Kidney (tissue), 14 donors: ENCODE measurements around the gene GDF15. TPM values are rescaled to one million over a fixed set of nuclear protein-coding genes. Genes with fewer than 3 reads are reported as not detected.

ENCODE experiments used
- DNase-seq, 5 donors: peaks; one replicate each; pipeline ENCODE4 v3.0.0-alpha.2; 2013 to 2020
- FAIRE-seq: peaks from 2 replicates; lab custom pipeline; 2012; peaks lifted over from hg19 to GRCh38; lab: Jason Lieb, UNC
- H3K27ac ChIP-seq, 2 donors: one replicate each; pipeline ENCODE4 v1.7.0; 2013; ENCODE audit warnings: low read depth in 2 of 2, low read length in 2 of 2, inconsistent platforms in 1 of 2
- H3K27me3 ChIP-seq: one replicate; pipeline ENCODE4 v1.7.1; 2013; ENCODE audit warnings: low read length, inconsistent platforms; ENCODE audit not compliant: control insufficient read depth, insufficient read depth
- H3K36me3 ChIP-seq, 3 donors: one replicate each; pipeline versions ENCODE4 v1.7.0 to v1.7.1; 2013; ENCODE audit warnings: low read length in 3 of 3, control low read depth in 1 of 3, inconsistent platforms in 1 of 3; ENCODE audit not compliant: insufficient read depth in 3 of 3, control insufficient read depth in 2 of 3
- H3K4me1 ChIP-seq, 3 donors: one replicate each; pipeline versions ENCODE4 v1.7.0 to v1.7.1; 2013; ENCODE audit warnings: low read length in 3 of 3, inconsistent platforms in 1 of 3, low read depth in 1 of 3; ENCODE audit not compliant: control insufficient read depth in 2 of 3, insufficient read depth in 2 of 3
- H3K4me3 ChIP-seq, 3 donors: one replicate each; pipeline versions ENCODE4 v1.7.0 to v1.8.1; 2013; ENCODE audit warnings: low read length in 3 of 3, control low read depth in 1 of 3, inconsistent platforms in 1 of 3
- H3K9ac ChIP-seq, 3 donors: one replicate each; pipeline versions ENCODE4 v1.7.0 to v1.7.1; 2013; ENCODE audit warnings: low read length in 3 of 3, control low read depth in 1 of 3, inconsistent platforms in 1 of 3
- H3K9me3 ChIP-seq, 3 donors: one replicate each; pipeline versions ENCODE4 v1.7.0 to v1.7.1; 2013; ENCODE audit warnings: low read length in 3 of 3, control low read depth in 1 of 3, inconsistent platforms in 1 of 3; ENCODE audit not compliant: control insufficient read depth in 2 of 3, insufficient read depth in 1 of 3
- intact Hi-C: fragments of 100-400 bp; cut with DNase I; formaldehyde crosslinking; loops from one replicate; pipeline ENCODE4 v1.11.1; 2022
- polyA plus RNA-seq: library from polyadenylated mRNA; stranded (reverse); fragments of 350-450 nt; fragmentation: Illumina TruSeq; extraction: RNeasy Lipid Tissue Mini Kit (QIAGEN cat#74804); gene quantifications from one replicate; pipeline ENCODE4 v1.2.3, GENCODE V29; 2014; ENCODE audit warnings: low read depth, low replicate concordance; ENCODE audit not compliant: insufficient read depth
- total RNA-seq: library from RNA; stranded (reverse); fragmentation: NEBNext Ultra II Directional; extraction: Animal tissue kit (Norgen Biotek cat#: 25700); gene quantifications from one replicate; pipeline ENCODE4 v1.2.1, GENCODE V29; 2021
- TF ChIP-seq, protein P1 (sequence below): IDR thresholded peaks from 3 replicates; pipeline ENCODE4 v1.5.1; 2012; ENCODE audit warnings: mild to moderate bottlenecking, moderate library complexity, borderline replicate concordance; ENCODE audit not compliant: insufficient read depth; ENCODE audit errors: extremely low read depth
- donor health status: control.
- donor health status: control.
- donor health status: control.
- donor health status: control.
- donor health status: control.
- donor health status: DM: yes; HTN: yes; CAD: no.
- donor health status: Normal renal cell carcinoma (clear cell type).

Gene GDF15
- total and polyA plus RNA-seq, 2 donors from 2014 or later, result 51.2 to 154 TPM

DNA sequence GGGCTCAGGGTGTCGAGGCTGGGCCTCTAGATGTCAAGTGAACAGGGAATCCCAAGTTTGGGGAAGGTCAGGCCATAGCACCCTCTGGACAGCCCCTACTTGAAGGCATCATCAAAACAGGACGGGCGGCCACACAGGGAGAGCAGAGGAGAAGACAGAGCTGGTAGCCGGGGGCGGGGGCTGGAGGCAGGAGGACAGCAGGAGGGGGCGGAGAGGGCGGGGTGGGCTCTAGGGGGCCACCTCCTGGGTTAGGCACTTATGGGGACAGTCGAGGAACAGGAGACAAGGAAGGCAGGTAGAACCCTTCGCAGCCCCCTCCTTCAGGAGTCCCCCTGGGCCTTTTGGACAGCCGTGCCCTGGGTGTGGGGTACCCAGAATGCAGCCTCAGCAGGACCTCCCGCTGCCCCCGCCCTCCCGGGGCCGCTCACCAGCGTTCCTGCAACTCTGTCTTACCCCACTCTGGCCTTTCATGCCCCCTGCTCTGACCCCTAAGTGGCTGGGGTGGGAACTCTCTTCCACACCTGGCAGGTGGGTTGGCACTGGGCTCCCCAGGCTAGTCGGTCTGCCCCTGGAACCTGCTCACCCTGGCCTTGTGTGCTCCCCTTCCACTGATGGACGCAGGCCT lies 39.0 kb downstream of the GDF15 start:
- Histone ChIP-seq H3K27me3 (no peaks in the 10 kb centered on the region), H3K36me3 (no peaks in the 10 kb centered on the region), H3K27ac (no peak overlapping the region), H3K4me3 (no peak overlapping the region), H3K9me3 (no peaks in the 10 kb centered on the region), H3K4me1 (peaks cover 0 to 17% (median 0%) of the 10 kb centered on the region in 3 donors), H3K9ac (no peak overlapping the region)
- FAIRE-seq (no peak), DNase-seq (no peak)
- TF ChIP-seq, protein P1, sequence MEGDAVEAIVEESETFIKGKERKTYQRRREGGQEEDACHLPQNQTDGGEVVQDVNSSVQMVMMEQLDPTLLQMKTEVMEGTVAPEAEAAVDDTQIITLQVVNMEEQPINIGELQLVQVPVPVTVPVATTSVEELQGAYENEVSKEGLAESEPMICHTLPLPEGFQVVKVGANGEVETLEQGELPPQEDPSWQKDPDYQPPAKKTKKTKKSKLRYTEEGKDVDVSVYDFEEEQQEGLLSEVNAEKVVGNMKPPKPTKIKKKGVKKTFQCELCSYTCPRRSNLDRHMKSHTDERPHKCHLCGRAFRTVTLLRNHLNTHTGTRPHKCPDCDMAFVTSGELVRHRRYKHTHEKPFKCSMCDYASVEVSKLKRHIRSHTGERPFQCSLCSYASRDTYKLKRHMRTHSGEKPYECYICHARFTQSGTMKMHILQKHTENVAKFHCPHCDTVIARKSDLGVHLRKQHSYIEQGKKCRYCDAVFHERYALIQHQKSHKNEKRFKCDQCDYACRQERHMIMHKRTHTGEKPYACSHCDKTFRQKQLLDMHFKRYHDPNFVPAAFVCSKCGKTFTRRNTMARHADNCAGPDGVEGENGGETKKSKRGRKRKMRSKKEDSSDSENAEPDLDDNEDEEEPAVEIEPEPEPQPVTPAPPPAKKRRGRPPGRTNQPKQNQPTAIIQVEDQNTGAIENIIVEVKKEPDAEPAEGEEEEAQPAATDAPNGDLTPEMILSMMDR, result no peak
- intact Hi-C loops, result no loop called here

DNA sequence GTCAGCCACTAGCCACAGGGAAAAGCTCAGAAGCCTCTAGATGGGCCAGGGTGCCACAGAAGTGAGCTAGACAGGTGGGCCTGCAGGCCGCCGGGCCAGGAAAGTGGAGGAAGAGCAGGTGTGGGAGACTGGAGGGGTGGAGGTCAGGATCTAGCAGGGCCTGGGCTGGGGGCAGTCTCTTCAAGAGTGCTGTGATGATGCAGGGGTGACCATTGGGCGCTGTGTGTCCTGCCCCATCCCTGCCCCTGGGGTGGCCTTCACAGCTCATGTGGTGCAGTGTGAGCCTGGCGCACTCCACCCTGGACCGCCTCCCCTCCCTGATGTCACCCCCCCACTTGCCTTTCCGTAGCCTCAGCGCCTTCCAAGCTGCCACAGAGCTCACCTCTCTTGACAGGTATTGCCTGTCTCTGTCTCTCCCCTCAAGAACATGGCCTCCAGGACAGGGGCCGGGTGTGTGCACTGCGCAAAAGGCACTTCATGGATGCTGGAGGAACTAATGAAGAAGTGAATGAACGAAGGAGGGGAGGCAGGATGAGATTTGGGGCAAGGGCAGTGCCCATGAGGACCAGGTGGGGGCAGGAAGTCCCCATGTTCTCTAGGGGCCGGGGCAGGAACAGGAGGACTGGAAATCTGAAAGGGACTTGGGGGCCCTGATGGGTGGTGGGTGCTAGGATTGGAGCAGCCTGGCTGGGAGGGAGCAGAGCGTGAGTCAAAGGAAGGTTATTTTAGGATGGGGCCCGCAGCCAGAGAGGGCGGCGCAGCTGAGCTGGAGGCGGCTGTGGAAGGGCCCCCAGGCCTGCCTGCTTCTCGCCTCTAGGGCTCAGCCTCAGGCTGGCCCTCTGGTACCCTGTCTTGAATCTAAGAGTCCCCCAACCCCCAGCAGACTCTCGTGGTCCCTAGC lies 39.8 kb downstream of the GDF15 start:
- Histone ChIP-seq H3K27me3 (no peaks in the 10 kb centered on the region), H3K4me1 (peaks cover 0 to 16% (median 0%) of the 10 kb centered on the region in 3 donors), H3K36me3 (no peaks in the 10 kb centered on the region), H3K4me3 (no peak overlapping the region), H3K9me3 (no peaks in the 10 kb centered on the region), H3K9ac (no peak overlapping the region), H3K27ac (no peak overlapping the region)
- FAIRE-seq (no peak), DNase-seq (no peak)
- TF ChIP-seq, protein P1, result no peak
- intact Hi-C loops, result no loop called here

DNA sequence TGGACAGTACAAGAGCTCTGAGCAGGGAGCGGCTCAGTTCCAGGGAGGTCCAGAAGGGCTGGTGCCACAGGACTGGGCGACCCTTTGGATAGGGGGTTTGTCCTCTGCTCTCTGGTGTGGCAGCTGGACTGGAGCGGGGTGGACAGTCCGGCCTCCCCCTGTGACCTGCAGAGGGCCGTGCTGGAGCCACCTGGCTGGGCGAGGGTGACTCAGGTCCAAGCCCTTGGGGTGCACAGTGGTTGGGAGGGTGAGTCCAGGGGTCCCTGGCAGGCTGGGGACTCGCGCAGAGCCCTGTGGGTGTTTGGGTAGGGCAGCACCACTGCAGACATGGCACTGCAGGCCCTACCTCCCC lies 40.4 kb downstream of the GDF15 start:
- no peaks in the 10 kb centered on the region for H3K36me3 ChIP-seq
- no peaks in the 10 kb centered on the region for H3K27me3 ChIP-seq
- no peak overlapping the region for H3K4me3 ChIP-seq
- intact Hi-C loops, result no loop called here
- H3K9me3 ChIP-seq, result no peaks in the 10 kb centered on the region
- H3K27ac ChIP-seq, result no peak overlapping the region
- peaks cover 0 to 11% (median 0%) of the 10 kb centered on the region in 3 donors for H3K4me1 ChIP-seq
- H3K9ac ChIP-seq, result no peak overlapping the region
- DNase-seq (no peak), FAIRE-seq (no peak)
- TF ChIP-seq, protein P1, result no peak
